ENCODE measurements around the gene ABRAXAS1. TPM values are rescaled to one million over a fixed set of nuclear protein-coding genes. Genes with fewer than 3 reads are reported as not detected.

The ABRAXAS1 gene
- total RNA-seq, 1 donor from 2014 or later, result 64.2 TPM

GRCh38 chr4:83454686-83455085, 30.2 kb downstream of the ABRAXAS1 start:
- H3K4me3 ChIP-seq, result peak overlapping the region; percentile 75
- no peak for TF ChIP-seq EZH2 (IDR thresholded peaks at IDR 0.05)
- TF ChIP-seq CTCF (IDR thresholded peaks at IDR 0.05), result no peak
- TF ChIP-seq EZH2phosphoT487 (IDR thresholded peaks at IDR 0.05), result no peak
- H3K9ac ChIP-seq, result peak overlapping the region; percentile 92
- DNase-seq (ENCODE audit: low spot score), result peak; percentile 4
- no peaks in the 10 kb centered on the region for H3K27me3 ChIP-seq
- H3K4me2 ChIP-seq, result peak overlapping the region; percentile 90
- H4K20me1 ChIP-seq (ENCODE audit: low read depth), result no peaks in the 10 kb centered on the region
- no peaks in the 10 kb centered on the region for H3K9me3 ChIP-seq (ENCODE audit: low read depth)
- Mint-ChIP-seq H3K4me1 (peaks cover 17% of the 10 kb centered on the region), H3K9me3 (no peaks in the 10 kb centered on the region), H3K27me3 (ENCODE audit: insufficient read depth, low read depth) (peaks cover 6% of the 10 kb centered on the region), H3K27ac (peak overlapping the region; percentile 87), H3K36me3 (peaks cover 6% of the 10 kb centered on the region), H3K4me3 (peak overlapping the region; percentile 99)
- H3K4me1 ChIP-seq, result peaks cover 5% of the 10 kb centered on the region
- peaks cover 49% of the 10 kb centered on the region for H3K79me2 ChIP-seq (ENCODE audit: low read depth)
- no peak overlapping the region for H3K27ac ChIP-seq
- H3F3A ChIP-seq (ENCODE audit: low read depth), result no peaks in the 10 kb centered on the region
- H2AFZ ChIP-seq (replicated peaks), result peak overlapping the region; percentile 92
- peaks cover 8% of the 10 kb centered on the region for H3K36me3 ChIP-seq

- H3K27me3 Mint-ChIP-seq (ENCODE audit: insufficient read depth, low read depth), result no peaks in the 10 kb centered on the region
- no peak overlapping the region for H3K27ac Mint-ChIP-seq
- Histone ChIP-seq H3K4me1 (no peaks in the 10 kb centered on the region), H3K9ac (no peak overlapping the region), H3K4me3 (no peak overlapping the region), H2AFZ (replicated peaks) (no peak overlapping the region), H4K20me1 (ENCODE audit: low read depth) (no peaks in the 10 kb centered on the region), H3F3A (ENCODE audit: low read depth) (no peaks in the 10 kb centered on the region), H3K36me3 (no peaks in the 10 kb centered on the region), H3K4me2 (no peak overlapping the region), H3K9me3 (ENCODE audit: low read depth) (no peaks in the 10 kb centered on the region), H3K27me3 (no peaks in the 10 kb centered on the region), H3K79me2 (ENCODE audit: low read depth) (peaks cover 5% of the 10 kb centered on the region), H3K27ac (no peak overlapping the region)
- peaks cover 3% of the 10 kb centered on the region for H3K36me3 Mint-ChIP-seq
- H3K4me3 Mint-ChIP-seq, result no peak overlapping the region
- DNase-seq (ENCODE audit: low spot score), result no peak
- no peaks in the 10 kb centered on the region for H3K9me3 Mint-ChIP-seq
- no peak for TF ChIP-seq EZH2phosphoT487 (IDR thresholded peaks at IDR 0.05)
- no peak for TF ChIP-seq CTCF (IDR thresholded peaks at IDR 0.05)
- no peak for TF ChIP-seq EZH2 (IDR thresholded peaks at IDR 0.05)
- no peaks in the 10 kb centered on the region for H3K4me1 Mint-ChIP-seq
These were observed 35.9 kb downstream of the ABRAXAS1 start for GRCh38 chr4:83449009-83449408.

GRCh38 chr4:83440899-83441298, 44.0 kb downstream of the ABRAXAS1 start:
- no peaks in the 10 kb centered on the region for H3K4me1 Mint-ChIP-seq
- H3F3A ChIP-seq (ENCODE audit: low read depth), result no peaks in the 10 kb centered on the region
- no peak overlapping the region for H3K4me3 ChIP-seq
- H3K4me3 Mint-ChIP-seq, result no peak overlapping the region
- H3K79me2 ChIP-seq (ENCODE audit: low read depth), result no peaks in the 10 kb centered on the region
- H3K9ac ChIP-seq, result no peak overlapping the region
- H3K9me3 Mint-ChIP-seq, result no peaks in the 10 kb centered on the region
- no peaks in the 10 kb centered on the region for H3K27me3 Mint-ChIP-seq (ENCODE audit: insufficient read depth, low read depth)
- no peaks in the 10 kb centered on the region for H3K27me3 ChIP-seq
- H3K36me3 ChIP-seq, result no peaks in the 10 kb centered on the region
- no peak overlapping the region for H2AFZ ChIP-seq (replicated peaks)
- H3K27ac ChIP-seq, result no peak overlapping the region
- TF ChIP-seq CTCF (IDR thresholded peaks at IDR 0.05) (no peak), EZH2phosphoT487 (IDR thresholded peaks at IDR 0.05) (no peak), EZH2 (IDR thresholded peaks at IDR 0.05) (no peak)
- H3K4me2 ChIP-seq, result no peak overlapping the region
- H3K9me3 ChIP-seq (ENCODE audit: low read depth), result no peaks in the 10 kb centered on the region
- no peaks in the 10 kb centered on the region for H4K20me1 ChIP-seq (ENCODE audit: low read depth)
- no peak overlapping the region for H3K27ac Mint-ChIP-seq
- no peak for DNase-seq (ENCODE audit: low spot score)
- H3K4me1 ChIP-seq, result no peaks in the 10 kb centered on the region
- H3K36me3 Mint-ChIP-seq, result peaks cover 6% of the 10 kb centered on the region

Data from neural progenitor cell (in vitro differentiated cells).